NCI-H345 treated with DMSO at 0.1 percent for 48 hours (cell line): Measurements from ENCODE around the gene EFNB2.

Source experiments
- DNase-seq: peaks from one replicate; lab custom pipeline; 2025; ENCODE audit not compliant: unreplicated experiment; lab: John Stamatoyannopoulos, UW

The EFNB2 gene

GRCh38 chr13:106487129-106487528, 48.3 kb downstream of the EFNB2 start:
- DNase-seq, result no peak

GRCh38 chr13:106486287-106486686, 49.2 kb downstream of the EFNB2 start:
- no peak for DNase-seq

DNA sequence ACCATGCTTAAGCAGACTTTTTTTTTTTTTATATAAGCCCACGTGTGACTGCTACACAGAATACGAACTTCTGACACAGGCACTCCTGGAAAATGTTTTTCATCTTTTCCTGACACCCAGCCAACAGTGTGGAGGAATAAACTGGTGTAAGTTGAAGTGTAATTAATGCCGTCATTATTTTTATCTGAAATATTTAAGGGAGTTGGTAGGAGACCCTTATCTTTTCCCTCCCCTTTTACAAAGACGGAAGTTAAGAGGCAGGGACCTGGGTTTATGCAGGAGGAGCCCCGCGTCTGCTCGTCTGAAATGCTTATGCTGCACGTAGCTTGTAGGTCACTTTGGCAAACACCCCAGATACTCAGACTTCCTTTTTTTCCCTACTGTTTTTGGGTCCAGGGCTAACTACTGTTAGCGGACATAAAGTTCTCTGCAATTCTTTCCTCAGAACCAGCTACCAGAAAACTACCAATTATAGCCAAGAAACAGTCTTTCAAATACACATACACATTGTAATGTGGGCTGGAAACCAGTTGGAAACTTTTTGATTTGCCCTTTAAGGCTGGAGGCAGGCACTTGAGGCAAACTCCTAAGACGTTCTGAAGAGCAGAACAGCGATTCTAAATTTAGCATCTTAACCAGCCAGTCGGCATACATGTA, 50.8 kb downstream of the EFNB2 start:
- DNase-seq, result no peak

GRCh38 chr13:106484084-106484483, 51.4 kb downstream of the EFNB2 start:
- DNase-seq, result no peak

- no peak for DNase-seq
Observed at GRCh38 chr13:106481919-106482318, 53.5 kb downstream of the EFNB2 start.

DNA sequence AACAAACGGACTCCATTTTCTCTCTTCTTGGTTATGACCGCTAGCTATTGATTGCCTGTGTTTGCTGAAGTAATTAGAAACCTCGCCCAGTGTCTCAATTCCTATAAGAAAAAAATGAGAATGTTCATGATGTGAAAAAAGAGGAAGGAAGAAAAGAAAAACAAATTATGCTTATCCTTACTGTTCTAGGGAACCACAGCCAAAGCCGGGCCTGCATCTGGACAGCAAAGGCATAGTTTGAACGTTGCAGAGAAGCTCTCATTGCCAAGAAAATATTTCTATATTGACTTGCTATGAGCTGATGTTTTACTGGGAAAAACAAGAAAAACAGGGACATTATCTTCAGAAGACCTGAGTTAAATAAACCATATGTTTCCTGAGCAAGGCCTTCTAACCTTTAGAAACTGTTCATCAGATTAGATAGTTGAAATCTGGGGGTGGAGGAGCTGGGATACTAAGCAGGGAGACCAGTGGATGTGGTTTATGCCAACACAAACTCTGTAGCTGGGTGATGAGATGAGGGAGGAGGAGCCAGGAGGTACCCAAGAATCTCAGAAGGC, 55.0 kb downstream of the EFNB2 start:
- DNase-seq, result no peak

- no peak for DNase-seq
Observed at GRCh38 chr13:106479929-106480328, 55.5 kb downstream of the EFNB2 start.

- DNase-seq, result no peak
Observed at GRCh38 chr13:106478116-106478515, 57.3 kb downstream of the EFNB2 start.

- no peak for DNase-seq
Observed at GRCh38 chr13:106477303-106477702, 58.2 kb downstream of the EFNB2 start.

DNA sequence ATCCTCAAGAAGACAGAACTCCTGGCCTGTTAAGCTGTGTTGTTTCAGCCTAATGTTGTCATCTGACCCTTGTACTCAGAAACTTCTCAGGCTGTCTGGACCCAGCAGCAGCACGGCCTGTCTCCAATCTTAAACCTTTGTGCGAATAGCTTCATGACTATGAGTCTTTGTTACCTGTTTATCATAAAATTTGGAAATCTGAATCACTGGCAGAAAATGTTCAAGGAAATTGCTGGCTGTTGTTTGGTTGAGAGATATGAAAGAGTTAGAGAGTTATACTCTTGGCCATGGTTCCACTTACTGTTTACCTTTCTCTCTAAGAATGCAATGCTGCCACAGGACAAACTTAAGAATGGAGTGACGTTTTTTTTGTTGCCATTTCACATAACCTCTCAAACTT, 59.6 kb downstream of the EFNB2 start:
- DNase-seq, result no peak

GRCh38 chr13:106474912-106475311, 60.5 kb downstream of the EFNB2 start:
- no peak for DNase-seq

DNA sequence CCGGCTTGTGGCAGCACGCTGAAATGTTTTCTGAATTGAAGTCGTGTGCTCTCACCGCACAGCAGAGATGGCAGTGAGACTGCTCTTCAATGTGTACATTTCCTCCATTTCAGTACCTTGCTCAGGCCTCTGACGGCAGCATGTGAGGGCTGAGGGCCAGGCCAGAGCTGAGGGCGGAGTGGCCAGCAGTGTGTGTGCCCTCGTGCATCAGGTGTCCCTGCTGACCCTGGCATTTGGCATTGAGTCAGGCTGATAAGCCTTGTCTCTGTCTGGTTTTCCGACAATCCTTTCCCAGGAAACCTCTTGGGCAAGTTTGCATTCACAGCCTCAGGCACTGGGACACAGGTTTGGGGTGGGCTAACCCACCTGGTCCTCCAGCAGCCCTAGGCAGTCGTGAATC, 62.3 kb downstream of the EFNB2 start:
- DNase-seq, result no peak

- DNase-seq, result no peak
Observed at GRCh38 chr13:106472621-106473020, 62.8 kb downstream of the EFNB2 start.

GRCh38 chr13:106471957-106472543, 63.4 kb downstream of the EFNB2 start:
- DNase-seq, result no peak

- no peak for DNase-seq
Observed at GRCh38 chr13:106470576-106470975, 64.9 kb downstream of the EFNB2 start.

GRCh38 chr13:106468744-106469590, 66.5 kb downstream of the EFNB2 start:
- no peak for DNase-seq

GRCh38 chr13:106468207-106468606, 67.3 kb downstream of the EFNB2 start:
- no peak for DNase-seq

- no peak for DNase-seq
Observed at GRCh38 chr13:106467427-106468122, 67.9 kb downstream of the EFNB2 start.

DNA sequence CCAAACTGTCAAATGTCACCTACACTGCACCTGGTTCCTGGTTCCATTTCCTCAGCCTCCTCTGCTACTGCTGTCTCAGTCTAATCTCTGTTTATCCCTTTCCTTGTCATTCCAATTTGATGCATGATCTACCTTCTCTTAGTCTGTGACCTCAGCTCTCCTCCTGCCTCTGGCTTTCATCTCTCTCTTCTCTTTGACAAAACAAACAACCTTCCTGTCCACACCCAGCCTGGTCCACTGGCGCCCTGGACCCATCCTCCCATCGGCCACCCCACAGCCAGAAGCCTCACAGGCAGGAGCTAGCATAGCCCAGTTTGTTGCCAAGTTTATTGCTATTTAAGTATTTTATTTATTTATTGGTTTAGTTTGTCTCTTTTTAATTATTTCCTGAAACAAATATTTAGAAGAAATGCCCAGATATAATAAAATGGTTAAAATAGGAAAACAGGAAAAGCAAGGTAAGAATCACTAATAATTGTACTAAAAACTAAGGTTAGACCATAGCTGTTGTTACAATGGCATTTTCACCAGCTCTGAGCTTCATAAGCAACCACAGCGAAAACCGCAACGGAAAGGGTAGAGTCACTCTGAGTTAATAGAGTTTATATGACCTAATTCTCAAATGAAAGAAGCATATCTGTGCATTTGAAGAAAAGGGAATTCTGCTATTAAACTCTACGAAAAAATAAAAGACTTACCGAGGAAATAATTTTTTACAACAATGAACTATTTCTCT, 68.6 kb downstream of the EFNB2 start:
- no peak for DNase-seq

- no peak for DNase-seq
Observed at GRCh38 chr13:106464076-106464475, 71.4 kb downstream of the EFNB2 start.

- no peak for DNase-seq
Observed at GRCh38 chr13:106462710-106463109, 72.8 kb downstream of the EFNB2 start.
